ENCODE results near the gene SH3YL1.
"Not testable (repeated sequence)": the region's sequence is repeated elsewhere in the genome, so short reads cannot be mapped to it uniquely, and the experiment has no call there.

Gene SH3YL1

DNA sequence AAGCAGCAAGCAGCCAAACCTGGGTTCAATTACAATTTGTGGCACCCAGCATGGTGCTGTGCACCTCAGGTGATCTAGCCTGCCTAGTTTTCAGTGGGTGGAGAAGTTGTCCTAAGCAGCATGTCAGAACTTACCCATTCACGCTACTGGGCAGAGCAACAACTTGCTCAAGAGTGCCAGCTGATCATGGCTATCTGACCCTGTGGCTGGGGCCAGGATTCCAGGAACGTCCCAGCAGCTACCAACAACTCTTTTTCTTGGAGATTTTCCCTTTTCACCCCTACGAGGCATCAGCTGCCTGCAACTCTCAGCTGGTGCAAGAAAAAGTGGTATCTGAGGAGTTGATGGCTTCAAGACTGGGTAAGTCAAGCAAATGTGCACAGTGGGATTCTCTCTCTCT lies 83.5 kb downstream of the SH3YL1 start:
- Mint-ChIP-seq H3K36me3 (no peaks in the 10 kb centered on the region), H3K4me3 (no peak overlapping the region), H3K4me1 (no peaks in the 10 kb centered on the region), H3K9me3 (peaks cover 2 to 3% of the 10 kb centered on the region in 2 donors), H3K27me3 (peaks cover 22 to 26% of the 10 kb centered on the region in 2 donors), H3K27ac (no peak overlapping the region)
- ATAC-seq (replicated peaks) (no peak), DNase-seq (no peak)

DNA sequence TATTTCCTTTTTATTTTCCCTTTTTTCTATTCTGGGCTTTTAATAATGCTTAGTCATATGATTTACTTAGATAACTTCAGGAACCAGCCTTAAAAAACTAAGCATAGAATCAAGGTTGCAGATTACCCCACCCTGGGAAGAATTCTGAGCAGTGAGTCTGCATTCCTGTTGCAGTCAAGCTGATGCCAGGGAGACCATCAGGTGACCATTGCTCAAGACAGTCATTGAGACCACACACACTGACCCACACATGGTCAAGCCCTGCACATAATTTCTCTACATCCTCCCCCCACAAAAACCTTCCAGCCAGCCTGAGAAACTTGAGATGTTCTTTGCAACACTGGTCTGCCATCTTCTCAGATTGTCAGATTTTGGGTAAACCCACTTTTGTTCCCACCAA lies 83.9 kb downstream of the SH3YL1 start:
- ATAC-seq (replicated peaks) (no peak), DNase-seq (no peak)
- H3K27ac Mint-ChIP-seq, result no peak overlapping the region
- H3K36me3 Mint-ChIP-seq, result no peaks in the 10 kb centered on the region
- H3K4me3 Mint-ChIP-seq, result no peak overlapping the region
- peaks cover 22 to 26% of the 10 kb centered on the region in 2 donors for H3K27me3 Mint-ChIP-seq
- H3K4me1 Mint-ChIP-seq, result no peaks in the 10 kb centered on the region
- H3K9me3 Mint-ChIP-seq, result peaks cover 2 to 3% of the 10 kb centered on the region in 2 donors

DNA sequence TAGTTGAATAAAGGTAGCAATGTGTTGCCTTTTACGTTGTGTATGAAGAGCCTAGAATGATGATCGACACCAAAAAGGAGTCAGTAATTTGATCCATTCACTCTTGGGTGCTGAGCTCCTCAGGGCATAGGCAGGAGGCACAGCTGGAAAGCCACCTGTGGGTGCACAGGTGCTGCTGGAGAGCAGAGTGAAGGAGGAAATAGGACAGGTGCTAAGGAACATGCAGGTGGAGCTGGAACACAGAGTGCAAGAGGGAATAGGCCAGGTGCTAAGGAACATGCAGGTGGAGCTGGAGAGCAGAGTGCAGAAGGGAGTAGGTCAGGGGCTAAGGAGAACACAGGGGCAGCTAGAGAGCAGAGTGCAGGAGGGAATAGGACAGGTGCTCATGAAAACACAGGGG lies 86.1 kb downstream of the SH3YL1 start:
- H3K27me3 Mint-ChIP-seq, result peaks cover 18 to 19% of the 10 kb centered on the region in 2 donors
- no peaks in the 10 kb centered on the region for H3K36me3 Mint-ChIP-seq
- DNase-seq, result no peak
- no peak overlapping the region for H3K27ac Mint-ChIP-seq
- no peaks in the 10 kb centered on the region for H3K9me3 Mint-ChIP-seq
- H3K4me3 Mint-ChIP-seq, result no peak overlapping the region
- no peak for ATAC-seq (replicated peaks)
- no peaks in the 10 kb centered on the region for H3K4me1 Mint-ChIP-seq

DNA sequence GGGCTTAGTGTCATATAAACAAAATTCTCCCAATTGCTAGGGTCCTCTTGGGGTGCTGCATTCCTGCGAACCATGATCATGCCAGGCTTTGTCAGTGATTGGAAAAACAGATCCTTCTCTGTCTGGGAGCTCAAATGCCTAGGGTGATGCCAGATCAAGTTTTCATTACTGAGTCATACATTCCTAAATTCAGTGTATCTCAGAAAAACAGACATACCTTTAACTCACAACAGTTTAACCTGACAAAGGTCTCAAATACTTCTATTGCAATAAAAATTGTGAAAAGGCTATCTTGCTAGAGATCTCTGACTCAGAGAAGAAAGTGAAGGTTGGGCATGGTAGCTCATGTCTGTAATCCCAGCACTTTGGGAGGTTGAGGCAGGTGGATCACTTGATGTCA lies 86.9 kb downstream of the SH3YL1 start:
- DNase-seq (no peak), ATAC-seq (replicated peaks) (no peak)
- no peaks in the 10 kb centered on the region for H3K36me3 Mint-ChIP-seq
- peaks cover 18 to 19% of the 10 kb centered on the region in 2 donors for H3K27me3 Mint-ChIP-seq
- no peaks in the 10 kb centered on the region for H3K4me1 Mint-ChIP-seq
- no peak overlapping the region for H3K4me3 Mint-ChIP-seq
- no peak overlapping the region for H3K27ac Mint-ChIP-seq
- no peaks in the 10 kb centered on the region for H3K9me3 Mint-ChIP-seq

DNA sequence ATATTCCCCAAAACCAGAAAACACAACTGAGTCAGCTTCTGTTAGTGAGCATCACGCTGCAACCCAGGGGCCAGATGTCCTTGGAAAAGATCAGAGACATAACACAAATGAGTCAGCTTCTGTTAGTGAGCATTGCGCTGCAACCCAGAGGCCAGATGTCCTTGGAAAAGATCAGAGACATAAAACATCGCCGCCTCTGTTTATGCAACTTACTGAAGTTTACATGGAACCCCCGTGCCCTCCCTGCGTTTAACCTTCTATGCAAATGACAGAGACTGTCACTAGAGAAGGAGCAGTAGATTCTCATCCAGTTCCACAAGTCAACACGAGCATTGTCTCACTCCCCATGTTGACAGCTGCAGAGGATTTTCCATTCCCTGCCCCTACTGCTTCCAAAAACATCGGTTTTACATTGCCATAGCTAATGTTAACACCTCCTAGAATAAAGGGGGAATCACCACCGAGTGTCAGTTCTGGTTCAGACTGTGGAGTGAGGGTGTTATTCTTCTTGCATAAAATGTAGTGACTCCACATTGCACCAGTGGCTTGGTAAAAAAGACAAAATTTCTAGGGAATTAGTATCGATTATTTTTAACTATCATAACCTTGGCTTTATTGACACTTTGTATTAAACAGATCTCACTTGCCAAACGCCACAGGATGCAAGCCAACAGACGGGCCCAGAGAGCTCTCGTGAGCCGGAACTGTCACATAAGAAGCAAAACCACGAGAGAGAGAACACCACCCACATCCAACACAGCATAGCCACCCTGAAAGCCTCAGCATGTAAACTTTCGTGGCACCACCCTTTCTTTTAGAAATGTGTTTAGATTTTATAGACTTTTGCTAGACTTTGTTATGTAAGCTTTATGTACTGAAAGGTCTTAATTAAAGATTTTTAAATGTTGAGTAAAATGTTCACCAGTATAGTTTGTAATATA lies 87.7 kb downstream of the SH3YL1 start:
- Mint-ChIP-seq H3K36me3 (no peaks in the 10 kb centered on the region), H3K4me1 (no peaks in the 10 kb centered on the region), H3K9me3 (no peaks in the 10 kb centered on the region), H3K27ac (no peak overlapping the region), H3K4me3 (no peak overlapping the region), H3K27me3 (peaks cover 18 to 19% of the 10 kb centered on the region in 2 donors)
- DNase-seq (no peak), ATAC-seq (replicated peaks) (no peak)

DNA sequence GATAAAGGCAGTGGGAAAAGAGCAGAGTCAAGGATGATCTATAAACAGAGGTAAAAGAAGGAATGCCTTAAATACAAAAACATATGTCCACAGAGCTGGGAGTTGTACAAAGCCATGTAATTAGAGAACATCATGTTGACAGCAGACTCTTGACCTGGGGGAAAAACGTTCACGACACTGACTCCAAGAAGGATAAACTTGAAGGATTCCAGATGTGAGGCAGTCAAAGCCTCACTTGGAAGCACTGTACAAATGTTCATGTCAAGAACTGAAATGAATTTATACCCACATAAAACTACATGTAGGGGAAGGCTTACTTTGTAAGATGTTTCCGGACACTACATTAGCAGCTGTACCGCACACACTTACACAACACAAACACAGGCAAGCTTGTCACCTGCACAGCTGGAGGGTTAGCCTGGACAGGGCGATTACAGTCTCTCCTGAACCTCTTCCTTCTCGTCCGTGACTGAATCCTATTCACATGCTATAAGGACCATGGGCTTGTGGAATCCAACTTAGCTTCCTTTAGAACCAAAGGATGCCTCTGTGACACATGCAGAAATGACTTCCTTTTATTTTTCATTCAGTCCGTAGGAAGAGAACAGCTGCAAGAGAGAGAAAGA lies 88.6 kb downstream of the SH3YL1 start:
- DNase-seq (no peak), ATAC-seq (replicated peaks) (no peak)
- H3K9me3 Mint-ChIP-seq, result no peaks in the 10 kb centered on the region
- no peaks in the 10 kb centered on the region for H3K36me3 Mint-ChIP-seq
- H3K27me3 Mint-ChIP-seq, result peaks cover 21 to 26% of the 10 kb centered on the region in 2 donors
- H3K4me3 Mint-ChIP-seq, result no peak overlapping the region
- H3K4me1 Mint-ChIP-seq, result no peaks in the 10 kb centered on the region
- no peak overlapping the region for H3K27ac Mint-ChIP-seq

DNA sequence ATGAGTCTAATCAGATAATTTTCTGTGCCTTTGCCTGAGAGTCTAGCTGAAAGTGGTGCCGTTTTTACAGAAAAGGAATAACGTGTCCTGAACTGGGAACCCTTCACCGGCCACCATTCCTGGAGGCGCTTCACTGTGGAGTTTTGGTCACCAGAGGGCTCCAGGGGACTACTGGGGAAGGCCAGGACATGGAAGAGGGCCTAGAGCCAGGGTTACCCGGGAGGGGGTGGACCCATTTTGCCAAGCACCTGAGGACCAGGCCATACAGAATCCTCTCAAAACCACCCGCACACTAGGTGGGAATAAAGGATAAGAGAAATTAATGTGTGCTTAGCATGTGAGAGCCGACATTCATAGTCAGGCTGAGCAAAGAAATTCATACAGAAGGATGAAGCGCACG lies 91.7 kb downstream of the SH3YL1 start:
- H3K27ac Mint-ChIP-seq, result not testable (repeated sequence)

DNA sequence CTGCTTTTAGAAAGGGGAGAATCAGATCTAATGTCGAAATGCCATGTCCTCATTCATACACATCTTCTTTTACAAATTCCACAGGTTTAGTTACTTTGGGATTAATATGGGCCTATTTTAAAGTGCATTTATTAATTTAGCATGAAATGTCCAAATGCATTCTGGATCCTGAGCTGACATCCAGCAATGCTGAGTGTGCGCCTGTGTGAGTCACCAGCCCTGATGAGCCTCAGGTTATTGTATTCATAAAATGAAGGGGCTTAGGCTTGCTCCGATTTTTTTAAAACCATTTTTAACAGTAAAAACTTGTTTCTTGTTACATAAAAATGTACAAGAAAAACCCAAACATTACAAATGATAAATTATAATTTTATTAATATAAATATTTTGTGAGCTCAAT lies 94.1 kb downstream of the SH3YL1 start:
- H3K36me3 Mint-ChIP-seq, result no peaks in the 10 kb centered on the region
- H3K4me3 Mint-ChIP-seq, result no peak overlapping the region
- no peak overlapping the region for H3K27ac Mint-ChIP-seq
- no peak for ATAC-seq (replicated peaks)
- no peaks in the 10 kb centered on the region for H3K4me1 Mint-ChIP-seq
- H3K27me3 Mint-ChIP-seq, result peaks cover 22 to 27% of the 10 kb centered on the region in 2 donors
- no peaks in the 10 kb centered on the region for H3K9me3 Mint-ChIP-seq
- no peak for DNase-seq

More for the DNA sequence above, 91.7 kb downstream of the SH3YL1 start:
- H3K27me3 Mint-ChIP-seq, result peaks cover 24 to 37% of the 10 kb centered on the region in 2 donors
- DNase-seq; H3K4me1 Mint-ChIP-seq; H3K36me3 Mint-ChIP-seq; H3K9me3 Mint-ChIP-seq; ATAC-seq (replicated peaks); H3K4me3 Mint-ChIP-seq: not testable (repeated sequence)
